Measurements from ENCODE around the gene TEX264.

DNA sequence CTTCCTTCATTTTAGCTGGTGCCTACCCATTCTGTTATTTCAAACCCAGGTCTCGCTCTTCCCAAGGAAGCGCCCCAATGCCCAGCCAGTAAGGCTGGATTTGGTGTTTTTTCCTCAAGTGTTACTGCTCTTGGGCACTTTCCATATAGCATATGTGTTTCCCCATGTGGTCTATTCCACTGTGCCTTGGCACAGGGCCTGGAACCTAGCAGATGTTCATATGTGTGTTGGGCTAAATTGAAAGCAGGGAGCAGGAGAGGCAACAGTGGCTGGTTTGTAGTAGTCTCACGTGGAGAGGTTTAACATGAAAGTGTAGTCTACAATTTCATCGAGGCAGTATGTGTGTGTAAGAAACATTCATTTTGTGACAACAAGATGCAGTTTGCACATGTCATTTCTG, 48.2 kb upstream of the TEX264 start:
- TF ChIP-seq CTCF (conservative IDR thresholded peaks at IDR 0.05; ENCODE audit: low read length) = no peak
- no peak for TF ChIP-seq EZH2phosphoT487 (IDR thresholded peaks at IDR 0.05; ENCODE audit: borderline replicate concordance)

Measured in Loucy (cell line).